ENCODE data around the gene SHD. TPM values are rescaled to one million over a fixed set of nuclear protein-coding genes. Genes with fewer than 3 reads are reported as not detected.

Gene SHD
- total and polyA plus RNA-seq, 2 of the 4 experiments (the other 2 are of a cell fraction), result not detected

DNA sequence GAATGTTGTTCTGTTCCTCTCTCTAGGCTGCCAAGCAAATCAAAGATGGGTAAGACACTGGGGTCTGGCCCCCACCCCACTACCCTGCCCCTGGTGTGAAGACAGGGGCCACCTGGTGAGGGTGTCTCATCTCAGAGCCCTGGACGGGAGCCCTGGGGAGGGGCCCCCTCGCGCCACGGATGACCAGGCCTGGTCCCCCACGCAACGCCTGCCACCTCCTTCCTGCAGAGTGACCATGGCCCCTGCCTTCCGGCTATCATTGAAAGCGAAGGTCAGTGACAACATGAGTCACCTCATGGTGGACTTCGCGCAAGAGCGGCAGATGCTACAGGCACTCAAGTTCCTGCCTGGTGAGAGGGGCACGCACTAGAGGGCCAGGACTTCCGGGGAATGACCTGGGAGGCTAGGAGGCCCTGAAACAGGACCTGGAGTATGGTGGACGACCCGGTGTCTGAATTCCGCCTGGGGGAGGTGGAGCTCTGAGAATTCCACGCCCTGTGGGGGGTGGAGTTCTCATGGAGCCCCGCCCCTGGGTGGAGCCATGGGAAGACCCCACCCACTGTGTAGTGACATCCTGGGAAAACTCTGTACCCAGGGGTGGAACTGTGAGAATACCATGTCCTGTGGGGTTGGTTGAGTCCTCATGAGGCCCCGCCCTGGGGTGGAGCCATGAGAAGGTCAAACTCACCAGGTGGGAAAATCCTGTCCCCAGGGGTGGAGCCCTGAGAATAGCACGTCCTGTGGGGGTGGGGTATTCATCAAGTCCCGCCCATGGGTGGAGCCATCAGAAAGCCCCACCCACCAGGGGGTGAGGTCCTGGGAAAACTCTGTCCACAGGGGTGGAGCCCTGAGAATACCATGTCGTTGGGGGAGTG lies 31.4 kb downstream of the SHD start (continued):
- TF ChIP-seq CHD1 (IDR thresholded peaks at IDR 0.05; ENCODE audit: low read depth, low read length), result no peak

GRCh38 chr19:4313847-4314490 lies 34.9 kb downstream of the SHD start:
- Histone ChIP-seq H3K27me3 (ENCODE audit: control insufficient read depth, insufficient read depth, low read length) (no peaks in the 10 kb centered on the region), H4K5ac (ENCODE audit: low read depth, low read length) (no peak overlapping the region), H2AK9ac (replicated peaks; ENCODE audit: low read depth, low read length, poor library complexity) (no peak overlapping the region), H3K4me2 (ENCODE audit: low read depth, low read length) (no peak overlapping the region), H3K9me1 (ENCODE audit: insufficient read depth, low read length) (no peaks in the 10 kb centered on the region), H3K4ac (ENCODE audit: low read depth, low read length) (no peak overlapping the region), H4K91ac (ENCODE audit: insufficient read depth, low read depth, low read length) (no peak overlapping the region), H2AK5ac (ENCODE audit: low read depth, low read length) (no peak overlapping the region), H3K27ac (ENCODE audit: insufficient read depth, low read length) (no peak overlapping the region), H3K18ac (ENCODE audit: low read depth, low read length) (no peak overlapping the region), H3K23ac (ENCODE audit: low read depth, low read length) (no peak overlapping the region), H4K20me1 (ENCODE audit: insufficient read depth, low read length) (no peaks in the 10 kb centered on the region), H2BK120ac (ENCODE audit: low read depth, low read length) (no peak overlapping the region), H3K4me1 (ENCODE audit: control insufficient read depth, insufficient read depth, low read length) (no peaks in the 10 kb centered on the region), H2BK20ac (ENCODE audit: low read depth, low read length) (no peak overlapping the region), H3K36me3 (ENCODE audit: control insufficient read depth, insufficient read depth, low read length) (peaks cover 10% of the 10 kb centered on the region; the same call in 1 of the 2 replicates), H3K9ac (ENCODE audit: low read depth, low read length) (no peak overlapping the region), H4K8ac (ENCODE audit: low read depth in 2 of 2, low read length in 2 of 2) (no peak overlapping the region), H2BK5ac (ENCODE audit: low read depth, low read length, poor library complexity, severe bottlenecking) (no peak overlapping the region), H3K9me3 (ENCODE audit: control insufficient read depth, insufficient read depth, low read length) (no peaks in the 10 kb centered on the region), H3K56ac (ENCODE audit: extremely low read depth, insufficient read depth, low read length) (no peak overlapping the region), H3K79me1 (ENCODE audit: low read depth in 1 of 2, low read length in 2 of 2) (no peaks in the 10 kb centered on the region; a peak in 1 of 4 replicates), H2BK15ac (ENCODE audit: low read depth, low read length) (no peak overlapping the region), H3K4me3 (ENCODE audit: insufficient read depth, low read depth, low read length) (no peak overlapping the region), H2AFZ (replicated peaks; ENCODE audit: low read length, poor library complexity) (no peak overlapping the region), H3K14ac (replicated peaks; ENCODE audit: low read depth, low read length) (no peak overlapping the region)
- BruUV-seq (replicated peaks), result no TSS peak
- TF ChIP-seq SMC3 (IDR thresholded peaks at IDR 0.05; ENCODE audit: low read depth, low read length) (no peak), RCOR1 (IDR thresholded peaks at IDR 0.05; ENCODE audit: insufficient replicate concordance, low read length) (no peak), CTCF (conservative IDR thresholded peaks at IDR 0.05; ENCODE audit: low read depth, low read length) (no peak), POLR2A (IDR thresholded peaks at IDR 0.05; ENCODE audit: low read depth, low read length) (no peak), MAFK (IDR thresholded peaks at IDR 0.05; ENCODE audit: low read depth, low read length) (no peak), MXI1 (IDR thresholded peaks at IDR 0.05; ENCODE audit: borderline replicate concordance, low read depth, low read length) (no peak)
- dilution Hi-C loops (cut with HindIII; ENCODE audit: low sequenced_read_pairs, unreplicated experiment) (no loop called here), intact Hi-C loops (cut with micrococcal nuclease) (no loop called here), in situ Hi-C loops (cut with MboI; ENCODE audit: low sequenced_read_pairs) (no loop called here)
- no peak for ATAC-seq (ENCODE audit: low read depth)
- POLR2A ChIA-PET (ENCODE audit: unreplicated experiment), result no interaction called here
- 94% methylated on average over 3 of the region's 12 CpGs; no CpG with 5 or more reads in 1 of the 2 experiments for WGBS, 2 experiments (ENCODE audit: extremely low coverage in 2 of 2, insufficient read length in 1 of 2)
- CTCF ChIA-PET, result no interaction called here
- DNase-seq, result no peak
